Measurements from ENCODE around the gene CAGE1.

CAGE1 gene

DNA sequence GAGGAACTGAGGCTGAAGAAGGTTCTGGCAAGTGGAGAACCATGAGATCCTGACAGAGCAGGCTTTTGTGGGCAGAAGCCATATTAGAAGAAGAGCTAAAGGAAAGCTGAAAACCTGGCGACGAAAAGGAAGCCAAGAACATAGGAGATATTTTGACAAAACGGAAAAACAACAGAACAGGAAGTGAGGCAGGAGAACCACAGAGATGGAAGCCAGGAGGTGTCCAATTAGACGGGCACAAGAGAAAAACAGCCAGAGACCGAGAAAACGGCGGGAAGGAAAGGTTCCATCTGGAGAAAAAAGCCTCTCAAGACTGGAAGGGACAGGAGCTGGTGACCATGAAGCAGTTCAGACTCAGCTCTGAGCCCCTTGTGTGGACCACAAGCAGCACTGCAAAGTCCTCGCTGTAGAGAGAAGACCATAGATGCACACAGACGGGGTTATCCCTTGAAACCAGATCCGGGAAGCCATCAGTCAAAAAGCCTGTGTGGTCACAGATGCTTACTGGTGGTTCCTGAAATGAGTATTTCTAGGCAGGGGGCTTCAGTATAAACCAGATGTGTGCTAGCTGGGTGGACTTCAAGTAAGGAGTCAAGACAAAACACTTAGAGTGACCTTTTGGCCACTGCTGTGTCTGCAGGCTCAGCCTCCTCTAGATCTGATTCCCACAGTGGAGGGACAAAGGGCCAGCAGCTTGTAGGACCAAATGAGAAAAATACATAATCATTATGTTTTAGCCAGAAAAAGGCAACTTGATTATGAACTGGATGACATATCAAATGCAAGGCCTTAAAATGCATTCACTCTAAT is 107.2 kb downstream of the CAGE1 start:
- H3K9me3 ChIP-seq (ENCODE audit: control insufficient read depth, insufficient read depth, low read length): no peaks in the 10 kb centered on the region
- H3K9ac ChIP-seq (ENCODE audit: low read depth, low read length): no peak overlapping the region
- no peaks in the 10 kb centered on the region for H3K27me3 ChIP-seq (ENCODE audit: control insufficient read depth, insufficient read depth, low read length)
- H3K36me3 ChIP-seq (ENCODE audit: control insufficient read depth, insufficient read depth, low read length): peaks cover 23% of the 10 kb centered on the region
- H3K4me3 ChIP-seq (ENCODE audit: low read depth, low read length): no peak overlapping the region
- H3K4me1 ChIP-seq (ENCODE audit: control insufficient read depth, insufficient read depth, low read length): no peaks in the 10 kb centered on the region
- no peak overlapping the region for H3K27ac ChIP-seq (ENCODE audit: low read depth, low read length)
